Astrocyte (in vitro differentiated cells and primary cell): ENCODE data around the gene SNX13. TPM values are rescaled to one million over a fixed set of nuclear protein-coding genes. Genes with fewer than 3 reads are reported as not detected.

Experiments used
- DNase-seq: peaks from one replicate; pipeline ENCODE4 v3.0.0-alpha.2; 2010; ENCODE audit warnings: low read depth
- FAIRE-seq: peaks from 2 replicates; lab custom pipeline; 2011; peaks lifted over from hg19 to GRCh38; lab: Jason Lieb, UNC
- H2AFZ ChIP-seq: 2 replicates; pipeline ENCODE4 v1.6.0; 2012; ENCODE audit warnings: low read depth, low read length, inconsistent platforms
- H3K27ac ChIP-seq: 2 replicates; pipeline ENCODE4 v1.5.1; 2011; ENCODE audit warnings: low read depth, low read length, inconsistent platforms
- H3K27me3 ChIP-seq: 2 replicates; pipeline ENCODE4 v1.6.0; 2011; ENCODE audit warnings: low read length, inconsistent platforms; ENCODE audit not compliant: insufficient read depth
- H3K36me3 ChIP-seq: 2 replicates; pipeline ENCODE4 v1.5.1; 2011; ENCODE audit warnings: low read length, inconsistent platforms; ENCODE audit not compliant: insufficient read depth
- H3K4me1 ChIP-seq: 2 replicates; pipeline ENCODE4 v1.5.1; 2011; ENCODE audit warnings: low read length, inconsistent platforms; ENCODE audit not compliant: insufficient read depth
- H3K4me2 ChIP-seq: 2 replicates; pipeline ENCODE4 v1.6.0; 2012; ENCODE audit warnings: low read length, inconsistent platforms
- H3K4me3 ChIP-seq: 2 replicates; pipeline ENCODE4 v1.5.1; 2011; ENCODE audit warnings: low read depth, mild to moderate bottlenecking, low read length, inconsistent platforms; ENCODE audit not compliant: insufficient read depth
- H3K79me2 ChIP-seq: 2 replicates; pipeline ENCODE4 v1.6.0; 2012; ENCODE audit warnings: mild to moderate bottlenecking, low read length, inconsistent platforms; ENCODE audit not compliant: insufficient read depth
- H3K9ac ChIP-seq: 2 replicates; pipeline ENCODE4 v1.6.0; 2012; ENCODE audit warnings: mild to moderate bottlenecking, low read length, inconsistent platforms
- H3K9me3 ChIP-seq: 2 replicates; pipeline ENCODE4 v1.5.1; 2012; ENCODE audit warnings: low read depth, mild to moderate bottlenecking, low read length, inconsistent platforms; ENCODE audit not compliant: insufficient read depth
- H4K20me1 ChIP-seq: 2 replicates; pipeline ENCODE4 v1.6.0; 2012; ENCODE audit warnings: low read length, inconsistent platforms; ENCODE audit not compliant: insufficient read depth
- H3K27ac Mint-ChIP-seq: one replicate; pipeline ENCODE4 v1.8.0; 2021; ENCODE audit warnings: mild to moderate bottlenecking, mixed read lengths; ENCODE audit not compliant: unreplicated experiment
- H3K27me3 Mint-ChIP-seq: one replicate; pipeline ENCODE4 v1.8.0; 2021; ENCODE audit warnings: low read depth, mixed read lengths; ENCODE audit not compliant: unreplicated experiment
- H3K36me3 Mint-ChIP-seq: one replicate; pipeline ENCODE4 v1.8.0; 2021; ENCODE audit warnings: low read depth, mixed read lengths; ENCODE audit not compliant: unreplicated experiment
- H3K4me1 Mint-ChIP-seq: one replicate; pipeline ENCODE4 v1.8.0; 2021; ENCODE audit warnings: low read depth, mixed read lengths; ENCODE audit not compliant: unreplicated experiment
- H3K4me3 Mint-ChIP-seq: one replicate; pipeline ENCODE4 v1.8.0; 2021; ENCODE audit warnings: mild to moderate bottlenecking, moderate library complexity, mixed read lengths; ENCODE audit not compliant: unreplicated experiment
- H3K9me3 Mint-ChIP-seq: one replicate; pipeline ENCODE4 v1.8.0; 2021; ENCODE audit warnings: mild to moderate bottlenecking, mixed read lengths; ENCODE audit not compliant: unreplicated experiment
- EZH2 ChIP-seq: IDR thresholded peaks from 2 replicates; pipeline ENCODE4 v1.6.1; 2012; ENCODE audit warnings: mild to moderate bottlenecking, low read length, inconsistent platforms; ENCODE audit not compliant: insufficient read depth
- total RNA-seq: library from RNA; stranded (reverse); gene quantifications from 2 replicates; pipeline ENCODE4 v1.2.1, GENCODE V29; 2021
- TF ChIP-seq, protein P1 (sequence below): IDR thresholded peaks from 2 replicates; pipeline ENCODE4 v1.5.1; 2011; ENCODE audit warnings: low read depth, mild to moderate bottlenecking, inconsistent platforms, low read length, moderate library complexity; ENCODE audit not compliant: insufficient read depth

SNX13 gene
- total RNA-seq, 1 donor from 2014 or later: 32.9 TPM

GRCh38 chr7:17988141-17988540 lies 47.8 kb upstream of the SNX13 start:
- Mint-ChIP-seq H3K4me3 (no peak overlapping the region), H3K9me3 (peaks cover under 1% of the 10 kb centered on the region), H3K27me3 (no peaks in the 10 kb centered on the region), H3K36me3 (no peaks in the 10 kb centered on the region), H3K4me1 (no peaks in the 10 kb centered on the region), H3K27ac (no peak overlapping the region)
- Histone ChIP-seq H3K4me3 (no peak overlapping the region), H3K27me3 (no peaks in the 10 kb centered on the region), H3K27ac (no peak overlapping the region), H4K20me1 (no peaks in the 10 kb centered on the region), H3K36me3 (no peaks in the 10 kb centered on the region), H3K4me1 (peaks cover 6% of the 10 kb centered on the region), H3K4me2 (no peak overlapping the region), H3K9ac (no peak overlapping the region), H3K9me3 (no peaks in the 10 kb centered on the region), H3K79me2 (no peaks in the 10 kb centered on the region), H2AFZ (no peak overlapping the region)
- FAIRE-seq: no peak
- DNase-seq: no peak
- TF ChIP-seq, protein P1, sequence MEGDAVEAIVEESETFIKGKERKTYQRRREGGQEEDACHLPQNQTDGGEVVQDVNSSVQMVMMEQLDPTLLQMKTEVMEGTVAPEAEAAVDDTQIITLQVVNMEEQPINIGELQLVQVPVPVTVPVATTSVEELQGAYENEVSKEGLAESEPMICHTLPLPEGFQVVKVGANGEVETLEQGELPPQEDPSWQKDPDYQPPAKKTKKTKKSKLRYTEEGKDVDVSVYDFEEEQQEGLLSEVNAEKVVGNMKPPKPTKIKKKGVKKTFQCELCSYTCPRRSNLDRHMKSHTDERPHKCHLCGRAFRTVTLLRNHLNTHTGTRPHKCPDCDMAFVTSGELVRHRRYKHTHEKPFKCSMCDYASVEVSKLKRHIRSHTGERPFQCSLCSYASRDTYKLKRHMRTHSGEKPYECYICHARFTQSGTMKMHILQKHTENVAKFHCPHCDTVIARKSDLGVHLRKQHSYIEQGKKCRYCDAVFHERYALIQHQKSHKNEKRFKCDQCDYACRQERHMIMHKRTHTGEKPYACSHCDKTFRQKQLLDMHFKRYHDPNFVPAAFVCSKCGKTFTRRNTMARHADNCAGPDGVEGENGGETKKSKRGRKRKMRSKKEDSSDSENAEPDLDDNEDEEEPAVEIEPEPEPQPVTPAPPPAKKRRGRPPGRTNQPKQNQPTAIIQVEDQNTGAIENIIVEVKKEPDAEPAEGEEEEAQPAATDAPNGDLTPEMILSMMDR: no peak
- TF ChIP-seq EZH2: no peak

DNA sequence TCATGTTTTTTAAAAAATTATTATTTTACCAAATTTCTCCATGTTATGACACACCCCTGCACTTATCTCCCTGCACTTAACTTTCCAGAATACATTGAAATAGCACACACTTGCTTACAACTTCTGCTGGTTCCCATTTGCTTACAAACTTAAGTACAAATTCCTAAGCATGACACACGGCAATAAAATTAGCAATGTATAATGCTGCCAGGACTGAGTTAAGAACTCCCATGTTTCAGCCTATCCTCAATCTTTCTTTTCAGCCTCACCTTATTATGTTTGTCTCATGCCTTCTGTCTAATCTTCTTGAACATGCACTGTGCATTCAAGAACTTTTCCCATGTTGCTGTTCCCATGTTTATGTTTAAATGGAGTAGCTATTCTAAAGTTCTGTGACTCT lies 46.6 kb upstream of the SNX13 start:
- FAIRE-seq: peak; percentile 64
- no peaks in the 10 kb centered on the region for H3K36me3 ChIP-seq
- H3K36me3 Mint-ChIP-seq: no peaks in the 10 kb centered on the region
- no peak overlapping the region for H3K27ac Mint-ChIP-seq
- H3K4me3 Mint-ChIP-seq: no peak overlapping the region
- H4K20me1 ChIP-seq: no peaks in the 10 kb centered on the region
- no peak overlapping the region for H3K4me3 ChIP-seq
- H3K9me3 ChIP-seq: no peaks in the 10 kb centered on the region
- H3K27me3 Mint-ChIP-seq: no peaks in the 10 kb centered on the region
- H3K27me3 ChIP-seq: no peaks in the 10 kb centered on the region
- H3K27ac ChIP-seq: no peak overlapping the region
- no peak overlapping the region for H2AFZ ChIP-seq
- H3K4me2 ChIP-seq: peak overlapping the region; percentile 31
- no peak overlapping the region for H3K9ac ChIP-seq
- H3K4me1 Mint-ChIP-seq: no peaks in the 10 kb centered on the region
- DNase-seq: peak; percentile 92
- peaks cover 6% of the 10 kb centered on the region for H3K4me1 ChIP-seq
- peaks cover 2% of the 10 kb centered on the region for H3K9me3 Mint-ChIP-seq
- TF ChIP-seq EZH2: no peak
- TF ChIP-seq, protein P1: no peak
- H3K79me2 ChIP-seq: no peaks in the 10 kb centered on the region

DNA sequence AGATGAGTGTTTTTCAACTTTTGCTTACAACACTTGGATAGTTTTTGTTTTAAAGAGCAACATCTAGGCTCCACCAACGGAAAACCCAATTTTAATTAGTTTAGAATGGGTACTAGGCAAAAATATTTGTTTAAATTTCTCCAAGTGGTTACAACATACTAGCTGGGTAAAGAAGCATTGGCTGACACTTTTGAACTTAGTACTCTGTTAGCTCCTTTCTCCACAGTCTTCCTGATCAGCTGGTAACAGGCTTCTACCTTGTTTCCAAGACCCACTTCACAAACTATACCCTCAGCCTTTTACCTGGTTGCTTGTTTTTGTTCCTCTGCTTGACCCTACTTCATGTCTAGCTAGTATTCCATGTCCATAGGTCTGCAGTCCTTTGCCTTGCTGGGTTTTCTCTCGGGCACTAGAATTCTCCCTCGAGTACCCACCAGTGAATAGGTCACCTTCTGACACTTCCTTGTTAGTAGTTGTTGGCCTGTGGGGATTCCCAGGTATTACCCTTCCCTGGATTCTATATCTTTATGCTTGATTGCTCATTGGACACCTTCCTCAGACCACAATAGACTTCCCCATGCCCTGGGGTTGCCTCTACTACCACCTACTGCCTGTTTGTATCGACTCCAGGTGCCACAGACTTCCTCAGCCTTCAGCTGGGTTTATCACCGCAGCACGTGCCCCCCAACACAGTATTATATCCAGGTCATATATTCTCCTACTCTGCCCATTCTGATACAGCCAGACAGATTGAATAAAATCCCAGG lies 45.4 kb upstream of the SNX13 start:
- Mint-ChIP-seq H3K36me3 (no peaks in the 10 kb centered on the region), H3K27ac (no peak overlapping the region), H3K4me1 (no peaks in the 10 kb centered on the region), H3K4me3 (no peak overlapping the region), H3K9me3 (peaks cover 2% of the 10 kb centered on the region), H3K27me3 (no peaks in the 10 kb centered on the region)
- no peak for FAIRE-seq
- DNase-seq: no peak
- H3K9me3 ChIP-seq: no peaks in the 10 kb centered on the region
- no peaks in the 10 kb centered on the region for H4K20me1 ChIP-seq
- H3K4me2 ChIP-seq: no peak overlapping the region
- no peak overlapping the region for H3K4me3 ChIP-seq
- H3K27ac ChIP-seq: no peak overlapping the region
- no peak overlapping the region for H3K9ac ChIP-seq
- no peaks in the 10 kb centered on the region for H3K27me3 ChIP-seq
- no peak for TF ChIP-seq EZH2
- TF ChIP-seq, protein P1: no peak
- H3K4me1 ChIP-seq: peaks cover 6% of the 10 kb centered on the region
- no peaks in the 10 kb centered on the region for H3K79me2 ChIP-seq
- H3K36me3 ChIP-seq: no peaks in the 10 kb centered on the region
- H2AFZ ChIP-seq: no peak overlapping the region
